Right atrium auricular region (tissue), 2 donors: ENCODE measurements around the gene GYPC. TPM values are rescaled to one million over a fixed set of nuclear protein-coding genes. Genes with fewer than 3 reads are reported as not detected.
A peak's percentile ranks its signal among the peaks of the same experiment; 100 is the strongest.

Experiments used
- DNase-seq: peaks from one replicate; pipeline ENCODE4 v3.0.0-alpha.2; 2019; ENCODE audit warnings: low spot score
- H3K27ac ChIP-seq, 2 donors: fragments of 200-600 bp; sonication (generic); 1 replicate in 1 of 2; 2 replicates in 1 of 2; pipeline ENCODE4 v1.5.1; 2016 to 2019
- H3K27me3 ChIP-seq, 2 donors: fragments of 200-600 bp; sonication (generic); one replicate each; pipeline versions ENCODE4 v1.5.1 to v1.6.0; 2017 to 2019
- H3K36me3 ChIP-seq: fragments of 200-600 bp; sonication (generic); one replicate; pipeline ENCODE4 v1.5.1; 2016
- H3K4me1 ChIP-seq, 2 donors: fragments of 200-600 bp; sonication (generic); one replicate each; pipeline versions ENCODE4 v1.5.1 to v1.6.0; 2017 to 2019
- H3K4me3 ChIP-seq, 2 donors: fragments of 200-600 bp; sonication (generic); 1 replicate in 1 of 2; 2 replicates in 1 of 2; pipeline ENCODE4 v1.5.1; 2017 to 2019; ENCODE audit warnings: mild to moderate bottlenecking in 1 of 2, moderate library complexity in 1 of 2
- H3K9me3 ChIP-seq, 2 donors: fragments of 200-600 bp; sonication (generic); one replicate each; pipeline ENCODE4 v1.5.1; 2019
- total RNA-seq, 2 donors: library from RNA; depleted of rRNA; stranded (reverse); fragments of >200 nt; gene quantifications; one replicate each; pipeline ENCODE4 v1.1.0, GENCODE V29; 2016
- TF ChIP-seq, protein P1 (sequence below), 2 donors: fragments of 200-600 bp; sonication (generic); IDR thresholded peaks; one replicate each; pipeline ENCODE4 v1.5.1; 2019; ENCODE audit warnings: antibody characterized with exemption in 2 of 2

GYPC gene
- total RNA-seq, 2 donors from 2014 or later: 53.8 to 74.9 TPM

DNA sequence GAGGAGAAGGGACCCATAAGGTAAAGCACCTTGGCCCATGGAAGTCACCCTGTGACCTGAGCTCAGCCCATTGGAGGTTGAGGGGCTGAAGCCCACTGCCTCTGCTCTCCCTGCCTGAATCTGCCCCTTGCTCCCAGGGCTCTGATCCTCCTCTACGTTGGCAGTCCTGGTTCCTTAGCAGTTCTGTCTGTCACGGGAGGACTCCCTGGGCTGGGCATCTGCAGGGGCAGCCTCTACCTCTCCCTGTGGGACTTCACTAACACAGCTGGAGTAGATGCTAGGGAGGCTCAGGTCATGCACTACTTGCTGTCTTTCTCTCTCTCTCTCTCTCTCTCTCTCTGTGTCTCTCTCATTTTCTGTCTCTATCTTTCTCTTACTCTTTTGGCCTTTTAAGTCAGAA, 8.7 kb downstream of the GYPC start:
- TF ChIP-seq, protein P1, sequence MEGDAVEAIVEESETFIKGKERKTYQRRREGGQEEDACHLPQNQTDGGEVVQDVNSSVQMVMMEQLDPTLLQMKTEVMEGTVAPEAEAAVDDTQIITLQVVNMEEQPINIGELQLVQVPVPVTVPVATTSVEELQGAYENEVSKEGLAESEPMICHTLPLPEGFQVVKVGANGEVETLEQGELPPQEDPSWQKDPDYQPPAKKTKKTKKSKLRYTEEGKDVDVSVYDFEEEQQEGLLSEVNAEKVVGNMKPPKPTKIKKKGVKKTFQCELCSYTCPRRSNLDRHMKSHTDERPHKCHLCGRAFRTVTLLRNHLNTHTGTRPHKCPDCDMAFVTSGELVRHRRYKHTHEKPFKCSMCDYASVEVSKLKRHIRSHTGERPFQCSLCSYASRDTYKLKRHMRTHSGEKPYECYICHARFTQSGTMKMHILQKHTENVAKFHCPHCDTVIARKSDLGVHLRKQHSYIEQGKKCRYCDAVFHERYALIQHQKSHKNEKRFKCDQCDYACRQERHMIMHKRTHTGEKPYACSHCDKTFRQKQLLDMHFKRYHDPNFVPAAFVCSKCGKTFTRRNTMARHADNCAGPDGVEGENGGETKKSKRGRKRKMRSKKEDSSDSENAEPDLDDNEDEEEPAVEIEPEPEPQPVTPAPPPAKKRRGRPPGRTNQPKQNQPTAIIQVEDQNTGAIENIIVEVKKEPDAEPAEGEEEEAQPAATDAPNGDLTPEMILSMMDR (IDR thresholded peaks at IDR 0.05): no peak

DNA sequence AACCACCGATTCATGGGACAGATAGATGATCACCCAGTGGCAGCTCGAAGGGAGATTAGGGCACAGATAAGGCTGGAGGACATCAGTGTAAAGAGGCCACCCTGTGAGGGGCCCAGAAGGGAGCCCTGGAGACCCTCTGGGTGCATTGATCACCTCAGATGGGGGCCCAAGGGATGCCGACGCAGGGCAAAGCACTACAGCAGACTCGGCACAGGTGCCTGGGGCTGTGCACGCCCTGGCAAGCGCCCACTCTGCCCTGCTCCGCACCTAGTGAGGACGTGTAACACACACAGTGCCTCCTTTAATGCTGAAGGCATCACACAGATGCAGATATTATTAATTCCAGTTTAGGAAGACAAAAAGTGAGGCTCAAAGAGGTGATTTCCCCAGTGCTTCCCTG, 9.5 kb downstream of the GYPC start:
- Histone ChIP-seq H3K4me1 (peaks cover 0 to 74% of the 10 kb centered on the region in 2 donors), H3K9me3 (no peaks in the 10 kb centered on the region), H3K4me3 (no peak overlapping the region), H3K27me3 (no peaks in the 10 kb centered on the region), H3K27ac (no peak overlapping the region), H3K36me3 (no peaks in the 10 kb centered on the region)
- DNase-seq: no peak
- TF ChIP-seq, protein P1 (IDR thresholded peaks at IDR 0.05): no peak

More for the DNA sequence above, 8.7 kb downstream of the GYPC start:
- H3K9me3 ChIP-seq: no peaks in the 10 kb centered on the region
- H3K27me3 ChIP-seq: no peaks in the 10 kb centered on the region
- DNase-seq: no peak
- peaks cover 0 to 74% of the 10 kb centered on the region in 2 donors for H3K4me1 ChIP-seq
- peak overlapping the region; percentile 19 to 21 for H3K27ac ChIP-seq
- no peaks in the 10 kb centered on the region for H3K36me3 ChIP-seq
- H3K4me3 ChIP-seq: no peak overlapping the region

DNA sequence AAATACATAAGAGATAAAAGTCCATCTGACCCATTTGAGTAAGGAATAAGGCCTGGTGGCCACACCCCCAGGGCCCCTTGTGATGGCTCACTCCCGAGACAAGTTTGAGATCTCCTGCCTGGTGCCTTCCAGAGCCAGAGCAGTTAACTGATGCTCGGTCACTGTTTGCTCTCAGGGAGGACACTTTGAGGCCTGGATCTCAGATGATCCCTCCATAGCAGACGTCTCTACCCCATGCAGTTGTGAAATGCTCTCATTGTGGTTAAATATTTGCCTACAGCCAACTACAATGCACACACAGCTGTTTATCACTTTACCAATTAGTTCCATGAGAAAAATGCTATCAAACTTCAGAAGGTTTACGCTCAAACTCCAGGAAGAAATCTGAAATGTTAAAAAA, 12.3 kb downstream of the GYPC start:
- Histone ChIP-seq H3K4me3 (no peak overlapping the region), H3K27me3 (no peaks in the 10 kb centered on the region), H3K4me1 (peaks cover 0 to 53% of the 10 kb centered on the region in 2 donors), H3K27ac (no peak overlapping the region), H3K9me3 (no peaks in the 10 kb centered on the region), H3K36me3 (no peaks in the 10 kb centered on the region)
- TF ChIP-seq, protein P1 (IDR thresholded peaks at IDR 0.05): no peak
- DNase-seq: no peak

DNA sequence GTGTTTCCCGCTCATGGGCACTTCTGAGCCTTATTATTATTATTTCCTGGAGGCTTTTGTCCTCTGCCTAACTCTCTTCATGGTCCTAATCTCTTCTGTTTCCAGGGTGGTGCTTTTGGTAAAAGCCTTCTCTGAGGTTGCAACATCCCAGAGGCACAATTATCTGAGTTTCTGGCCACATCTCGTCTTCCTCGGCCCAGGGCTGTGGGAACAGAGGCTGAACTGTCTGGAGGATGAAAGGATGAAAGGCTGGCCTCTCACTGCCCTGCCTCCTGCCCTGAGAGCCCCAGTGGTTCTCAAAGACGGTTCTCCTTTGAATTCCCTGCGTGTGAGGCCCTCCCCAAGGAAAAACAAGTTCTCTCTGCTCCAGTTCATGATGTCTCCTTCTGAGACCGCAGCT, 13.8 kb downstream of the GYPC start:
- Histone ChIP-seq H3K36me3 (no peaks in the 10 kb centered on the region), H3K27ac (peak overlapping the region; percentile 51 to 55), H3K27me3 (no peaks in the 10 kb centered on the region), H3K4me1 (peaks cover 0 to 38% of the 10 kb centered on the region in 2 donors), H3K4me3 (no peak overlapping the region), H3K9me3 (no peaks in the 10 kb centered on the region)
- TF ChIP-seq, protein P1 (IDR thresholded peaks at IDR 0.05): no peak
- DNase-seq: no peak

GRCh38 chr2:126671488-126671887, 15.5 kb downstream of the GYPC start:
- H3K27ac ChIP-seq: no peak overlapping the region
- H3K4me1 ChIP-seq: peaks cover 0 to 27% of the 10 kb centered on the region in 2 donors
- no peak overlapping the region for H3K4me3 ChIP-seq

More at GRCh38 chr2:126671488-126671887, 15.5 kb downstream of the GYPC start:
- TF ChIP-seq, protein P1 (IDR thresholded peaks at IDR 0.05): no peak
- Histone ChIP-seq H3K27me3 (no peaks in the 10 kb centered on the region), H3K36me3 (no peaks in the 10 kb centered on the region), H3K9me3 (peaks cover 0 to 14% of the 10 kb centered on the region in 2 donors)
- DNase-seq: no peak
